IPS-18c (cell line): ENCODE data around the gene GLB1L.
A peak's percentile ranks its signal among the peaks of the same experiment; 100 is the strongest.

Experiments used
- H3K4me3 ChIP-seq: 2 replicates; pipeline ENCODE4 v1.7.0; 2013; ENCODE audit warnings: low read depth, mild to moderate bottlenecking, low read length, moderate library complexity; ENCODE audit not compliant: insufficient read depth
- H3K9me3 ChIP-seq: one replicate; pipeline ENCODE4 v1.6.1; 2013; ENCODE audit warnings: mild to moderate bottlenecking, low read length, moderate library complexity; ENCODE audit not compliant: control insufficient read depth, insufficient read depth

The GLB1L gene

DNA sequence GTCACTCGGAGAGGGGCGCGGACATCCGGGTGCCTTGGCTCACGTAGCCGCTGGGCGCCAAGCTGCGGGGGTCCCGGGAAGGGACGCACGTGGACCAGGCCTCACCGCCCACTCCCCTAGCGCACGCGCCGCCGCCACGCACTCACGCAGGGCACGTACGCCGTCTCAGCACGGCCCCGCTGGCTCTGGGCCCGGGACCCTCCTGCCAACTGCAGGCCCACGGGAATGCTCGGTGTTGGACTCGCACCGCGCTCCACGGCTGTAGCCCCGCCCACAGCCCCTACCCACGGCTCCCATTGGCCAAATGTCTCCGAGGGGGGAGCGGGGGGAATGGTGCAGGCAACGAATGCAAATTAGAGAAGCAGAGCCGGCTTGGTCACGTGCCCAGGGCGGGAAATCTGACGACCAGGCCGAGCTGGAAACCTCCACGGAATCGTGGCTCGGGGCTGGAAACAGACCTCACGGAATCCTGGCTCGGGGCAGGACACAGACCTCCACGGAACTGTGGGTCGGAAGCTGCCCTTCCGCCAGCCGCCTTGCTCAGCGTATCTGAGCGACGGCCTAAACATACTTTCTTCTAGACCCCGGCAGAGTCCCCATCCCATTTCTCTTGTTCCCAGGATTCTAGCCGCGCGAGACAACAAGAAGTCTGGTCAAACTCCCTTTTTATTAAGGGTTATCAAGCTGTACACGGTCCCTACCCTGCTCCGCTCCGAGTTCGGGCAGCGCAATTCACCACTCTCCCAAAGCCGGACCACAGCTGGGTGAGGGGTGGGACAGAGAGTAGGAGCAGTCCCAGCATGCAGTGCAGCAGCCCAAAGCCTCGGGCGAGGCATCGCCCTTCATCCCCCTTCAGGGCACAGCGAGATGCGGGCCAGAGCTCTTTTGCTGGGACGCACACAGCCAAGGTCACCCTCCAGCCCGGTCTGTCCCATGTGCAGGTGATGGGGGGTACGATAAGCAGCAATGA is 26.2 kb downstream of the GLB1L start, which contains the start of gene ABCB6:
TSS of gene ABCB6 (minus strand) at position 227 of the 970 bp plus-strand sequence. CDS start 285 bp downstream, outside the sequence.
- no peaks in the 10 kb centered on the region for H3K9me3 ChIP-seq
- peak within 1 kb of the TSS; percentile 65 for H3K4me3 ChIP-seq

- no peaks in the 10 kb centered on the region for H3K9me3 ChIP-seq
- H3K4me3 ChIP-seq: peak overlapping the region; percentile 65
These were observed 27.0 kb downstream of the GLB1L start for GRCh38 chr2:219218217-219218731.

- Histone ChIP-seq H3K4me3 (no peak overlapping the region), H3K9me3 (no peaks in the 10 kb centered on the region)
These were observed 28.7 kb downstream of the GLB1L start for GRCh38 chr2:219216535-219216915.

DNA sequence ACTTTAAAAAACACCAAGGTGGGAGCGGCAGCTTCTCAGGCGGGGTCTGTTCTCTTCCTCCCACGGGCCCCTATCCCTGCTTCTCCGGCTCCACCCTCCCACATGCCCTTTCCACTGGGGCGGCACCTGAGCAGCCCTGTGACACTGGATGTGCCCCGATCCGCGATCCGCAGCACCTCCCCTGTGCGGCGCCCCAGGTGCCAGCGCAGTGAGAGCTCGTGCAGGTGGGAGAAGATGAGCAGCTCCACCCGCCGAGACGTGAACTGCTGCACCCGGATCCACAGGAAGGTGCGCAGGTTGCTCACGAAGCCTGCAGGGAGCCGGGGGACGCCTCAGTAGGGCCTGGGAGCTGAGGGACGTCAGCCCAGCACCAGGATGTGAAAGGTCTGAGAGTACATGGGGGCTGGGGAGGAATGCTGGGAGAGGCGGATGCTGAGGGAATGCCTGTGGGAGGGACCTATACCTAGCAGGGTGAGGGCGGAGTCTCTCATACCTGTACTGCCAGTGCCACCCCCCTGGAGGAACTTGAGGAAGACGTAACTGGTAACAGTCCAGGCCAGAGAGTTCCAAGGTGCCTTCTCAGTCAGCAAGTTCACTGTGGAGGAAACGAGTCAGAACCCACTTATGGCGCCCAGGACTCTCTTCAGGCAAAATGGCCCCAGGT is 29.2 kb downstream of the GLB1L start:
- Histone ChIP-seq H3K9me3 (no peaks in the 10 kb centered on the region), H3K4me3 (no peak overlapping the region)

DNA sequence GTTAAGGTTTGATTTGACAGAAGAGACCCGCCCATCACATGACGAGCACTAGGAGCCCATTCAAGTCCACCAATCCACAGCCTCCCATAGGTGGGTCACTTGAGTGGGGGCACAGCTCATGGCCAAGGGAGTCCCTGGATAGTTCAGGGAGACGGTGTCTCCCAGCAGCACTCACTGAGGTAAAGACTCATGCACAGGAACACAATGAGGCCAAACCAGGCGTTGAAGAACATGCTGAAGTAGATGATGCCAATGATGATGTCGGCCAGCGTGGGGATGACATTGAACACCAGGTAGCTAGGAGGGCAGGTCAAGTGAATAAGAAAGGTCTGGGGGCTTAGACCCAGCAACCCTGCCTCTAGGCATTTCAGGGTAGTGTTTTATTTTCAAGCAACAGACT is 30.5 kb downstream of the GLB1L start:
- no peak overlapping the region for H3K4me3 ChIP-seq
- H3K9me3 ChIP-seq: no peaks in the 10 kb centered on the region

DNA sequence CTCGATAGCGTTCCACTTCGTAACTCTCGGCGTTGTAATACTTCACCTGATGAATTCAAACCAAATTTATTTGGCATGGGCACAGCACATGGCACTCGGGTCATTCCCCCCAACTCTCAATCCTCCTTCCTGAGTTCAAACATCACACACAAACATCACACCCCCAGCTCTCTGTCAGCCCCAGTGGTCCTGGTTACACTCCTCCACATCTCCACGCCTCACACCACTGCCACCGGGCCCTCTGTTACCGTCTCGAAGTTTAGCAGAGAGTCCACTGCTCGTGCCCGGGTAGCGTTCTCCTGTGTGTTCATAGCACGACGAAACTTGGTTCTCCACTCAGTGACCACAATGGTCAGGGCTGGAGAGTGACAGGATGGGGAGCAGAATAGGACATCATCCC is 31.1 kb downstream of the GLB1L start:
- no peak overlapping the region for H3K4me3 ChIP-seq
- no peaks in the 10 kb centered on the region for H3K9me3 ChIP-seq

DNA sequence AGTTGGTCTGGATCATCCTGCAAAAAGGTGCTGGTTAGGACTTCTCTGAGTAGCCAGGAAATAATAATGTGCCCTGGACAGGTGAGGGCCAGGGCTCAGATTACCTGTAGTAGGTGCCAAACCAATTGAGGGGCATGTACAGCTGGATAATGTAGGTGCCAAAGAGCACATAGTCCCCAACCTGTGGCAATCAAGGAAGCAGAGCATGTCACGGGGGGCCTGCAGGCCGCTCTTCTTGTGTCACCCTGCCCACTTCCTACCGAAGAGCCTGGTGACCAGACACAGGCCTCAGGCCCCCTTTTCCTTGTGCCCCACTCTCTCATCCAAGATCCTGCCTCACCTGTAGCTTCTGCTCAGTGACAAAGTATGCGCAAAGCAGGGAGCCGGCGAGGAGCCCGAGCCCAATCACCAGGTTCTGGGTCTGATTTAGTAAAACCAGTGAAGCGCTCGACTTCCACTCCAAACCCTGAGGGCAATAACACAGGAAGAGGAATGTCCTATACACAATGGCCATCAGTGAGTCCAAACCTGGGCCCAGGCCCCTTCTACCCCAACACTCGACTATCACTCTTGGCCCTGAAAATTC is 31.7 kb downstream of the GLB1L start:
- H3K9me3 ChIP-seq: no peaks in the 10 kb centered on the region
- no peak overlapping the region for H3K4me3 ChIP-seq

DNA sequence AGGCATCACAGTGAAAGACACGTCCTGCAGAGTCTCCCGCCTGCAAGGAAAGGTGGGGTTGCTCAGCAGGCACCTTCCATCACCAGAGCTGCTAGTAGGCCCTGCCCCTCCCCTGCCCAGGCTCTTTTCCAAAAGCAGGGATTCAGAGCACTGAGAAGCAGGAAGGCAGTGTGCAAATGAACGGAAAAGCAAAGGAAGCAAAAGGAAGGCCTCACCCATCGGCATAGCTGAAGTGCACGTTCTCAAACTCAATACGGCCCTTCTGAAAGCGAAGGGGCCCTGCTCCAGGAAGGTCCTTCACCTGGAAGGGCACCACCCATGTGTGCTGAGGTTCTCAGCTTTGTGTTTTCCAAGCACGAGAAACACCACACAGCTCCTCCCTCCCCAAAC is 32.2 kb downstream of the GLB1L start:
- no peak overlapping the region for H3K4me3 ChIP-seq
- H3K9me3 ChIP-seq: no peaks in the 10 kb centered on the region

- no peak overlapping the region for H3K4me3 ChIP-seq
These were observed 34.3 kb downstream of the GLB1L start for GRCh38 chr2:219210886-219211362.

DNA sequence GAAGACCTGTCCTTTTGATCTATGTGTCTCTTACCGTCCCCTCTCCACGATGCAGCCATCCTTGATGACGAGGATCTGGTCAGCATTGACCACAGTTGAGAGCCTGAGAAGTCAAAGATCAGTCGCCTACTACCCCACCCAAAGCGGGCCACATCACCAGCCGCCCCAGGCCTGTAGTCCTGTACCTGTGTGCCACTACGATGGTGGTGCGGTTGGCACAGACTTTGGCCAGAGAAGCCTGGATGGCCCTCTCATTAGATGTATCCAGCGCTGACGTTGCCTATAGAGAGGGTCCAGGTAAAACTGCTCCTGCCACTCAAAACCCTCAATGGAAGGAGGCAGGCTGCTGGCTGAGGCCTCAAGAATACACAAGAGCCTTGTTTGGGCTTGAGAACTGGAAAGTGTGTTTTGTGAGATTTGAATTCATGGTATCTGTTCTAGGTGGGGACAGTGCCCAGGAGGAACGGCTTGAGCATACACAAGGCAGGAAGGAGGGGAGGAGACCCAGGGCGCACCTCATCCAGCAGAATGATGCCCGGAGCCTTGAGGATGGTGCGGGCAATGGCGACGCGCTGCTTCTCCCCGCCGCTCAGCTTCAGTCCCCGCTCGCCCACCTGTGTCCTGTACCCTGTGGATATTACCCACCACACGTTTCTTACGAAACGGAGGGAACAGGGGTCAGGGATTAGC is 34.9 kb downstream of the GLB1L start:
- Histone ChIP-seq H3K9me3 (no peaks in the 10 kb centered on the region), H3K4me3 (no peak overlapping the region)

More at GRCh38 chr2:219210886-219211362, 34.3 kb downstream of the GLB1L start:
- no peaks in the 10 kb centered on the region for H3K9me3 ChIP-seq

GRCh38 chr2:219209236-219210195 is 35.7 kb downstream of the GLB1L start:
- no peak overlapping the region for H3K4me3 ChIP-seq
- no peaks in the 10 kb centered on the region for H3K9me3 ChIP-seq

GRCh38 chr2:219207884-219208740 is 37.1 kb downstream of the GLB1L start:
- H3K9me3 ChIP-seq: no peaks in the 10 kb centered on the region
- H3K4me3 ChIP-seq: no peak overlapping the region

- no peaks in the 10 kb centered on the region for H3K9me3 ChIP-seq
- H3K4me3 ChIP-seq: peak overlapping the region; percentile 79
These were observed 37.9 kb downstream of the GLB1L start for GRCh38 chr2:219207134-219207883.

DNA sequence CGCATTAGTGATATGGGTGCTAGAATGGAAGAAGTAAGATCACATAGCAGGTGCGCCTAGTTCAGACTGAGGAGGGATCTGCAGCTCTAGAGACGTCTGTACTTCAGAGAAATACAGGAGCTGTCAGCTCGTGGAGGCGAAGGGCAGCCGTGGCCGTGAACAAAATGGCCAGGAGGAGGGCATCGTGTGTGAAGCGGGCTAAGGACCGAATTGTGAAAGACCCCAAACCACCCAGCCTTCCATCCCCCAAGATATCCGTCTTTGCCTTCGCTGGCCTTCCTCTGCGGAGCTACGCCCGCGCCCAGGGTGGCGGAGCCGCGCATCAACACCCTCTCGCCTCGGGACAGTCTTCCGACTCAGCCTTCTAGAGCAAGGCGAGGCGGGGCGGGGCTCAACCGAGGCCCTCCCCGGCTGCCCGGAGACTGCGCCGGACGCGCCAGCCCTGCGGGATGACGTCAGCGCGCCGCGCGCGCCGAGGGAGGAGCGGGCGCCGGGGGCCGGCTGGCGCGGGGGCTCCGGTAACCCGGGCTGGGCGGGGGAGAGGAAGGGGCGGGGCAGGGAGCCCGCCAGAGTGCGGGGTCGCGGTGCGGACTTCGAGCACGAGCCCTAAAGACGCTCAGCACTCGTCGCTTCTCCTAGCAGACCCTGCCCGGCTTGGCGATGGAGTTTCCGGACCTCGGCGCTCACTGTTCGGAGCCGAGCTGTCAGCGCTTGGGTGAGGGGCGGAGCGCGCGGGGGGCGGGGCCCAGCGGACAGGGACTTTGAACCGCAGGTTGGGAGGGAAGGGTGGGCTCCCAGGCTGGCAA is 38.7 kb downstream of the GLB1L start, which contains the start of gene ZFAND2B:
TSS of gene ZFAND2B (plus strand) at position 455 of the 806 bp plus-strand sequence. CDS start at position 661, 206 bp downstream.
- Histone ChIP-seq H3K9me3 (no peaks in the 10 kb centered on the region), H3K4me3 (peak within 1 kb of the TSS; percentile 79)
